SK-N-SH (cell line): ENCODE data around the gene SDC3. TPM values are rescaled to one million over a fixed set of nuclear protein-coding genes. Genes with fewer than 3 reads are reported as not detected.

Experiments used
- CTCF ChIA-PET: fragments of 300-600, 350-600 bp; formaldehyde crosslinking; extraction: SDS; loops from one replicate; lab custom pipeline; 2021; lab: Yijun Ruan, JAX
- POLR2A ChIA-PET: fragments of 350-600 bp; sonication (Branson Sonifier 250); formaldehyde crosslinking; extraction: SDS; loops from one replicate; lab custom pipeline; 2020; ENCODE audit warnings: antibody characterized with exemption, inconsistent platforms; lab: Yijun Ruan, JAX
- DNase-seq: peaks from one replicate; pipeline ENCODE4 v3.0.0; 2012
- H2AFZ ChIP-seq: fragments of 200-600 bp; sonication (generic); 2 replicates; pipeline ENCODE4 v1.8.1; 2016; ENCODE audit warnings: antibody characterized with exemption, mild to moderate bottlenecking, low read depth
- H3F3A ChIP-seq: fragments of 200-600 bp; sonication (generic); replicated peaks from 2 replicates; pipeline ENCODE3; 2016; ENCODE audit warnings: antibody characterized with exemption, mild to moderate bottlenecking; ENCODE audit not compliant: insufficient read depth
- H3K27ac ChIP-seq, 2 experiments: fragments of 200-500 bp in 1 of 2; fragments of 200-600 bp in 1 of 2; sonication (Bioruptor generic) in 1 of 2; sonication (generic), shearing (Covaris generic) in 1 of 2; 2 replicates each; pipeline versions ENCODE4 v1.5.1 to v1.6.1; 2014 to 2016; ENCODE audit warnings: low read depth in 2 of 2, inconsistent platforms in 1 of 2, low read length in 1 of 2, mild to moderate bottlenecking in 1 of 2, mixed read lengths in 1 of 2
- H3K27me3 ChIP-seq: fragments of 200-600 bp; sonication (generic), shearing (Covaris generic); 2 replicates; pipeline ENCODE4 v1.6.1; 2016; ENCODE audit warnings: mixed run types; ENCODE audit not compliant: insufficient read depth
- H3K36me3 ChIP-seq, 2 experiments: fragments of 200-500 bp in 1 of 2; fragments of 200-600 bp in 1 of 2; sonication (Bioruptor generic) in 1 of 2; sonication (generic) in 1 of 2; replicated peaks in 1 of 2; 2 replicates each; pipeline versions ENCODE3 to v1.5.1; 2014 to 2016; ENCODE audit warnings: low read length in 1 of 2, mild to moderate bottlenecking in 1 of 2; ENCODE audit not compliant: insufficient read depth in 2 of 2, control insufficient read depth in 1 of 2
- H3K4me1 ChIP-seq, 2 experiments: fragments of 200-500 bp in 1 of 2; fragments of 200-600 bp in 1 of 2; sonication (Bioruptor generic) in 1 of 2; sonication (generic), shearing (Covaris generic) in 1 of 2; 2 replicates each; pipeline versions ENCODE4 v1.5.1 to v1.6.1; 2014 to 2016; ENCODE audit warnings: low read depth in 1 of 2, low read length in 1 of 2, mixed run types in 1 of 2; ENCODE audit not compliant: insufficient read depth in 2 of 2, control insufficient read depth in 1 of 2
- H3K4me2 ChIP-seq: fragments of 200-600 bp; sonication (generic), shearing (Covaris generic); 2 replicates; pipeline ENCODE4 v1.6.1; 2017; ENCODE audit warnings: mixed run types
- H3K4me3 ChIP-seq, 2 experiments: fragments of 200-500 bp in 1 of 2; fragments of 200-600 bp in 1 of 2; sonication (Bioruptor generic) in 1 of 2; sonication (generic), shearing (Covaris generic) in 1 of 2; 2 replicates each; pipeline versions ENCODE4 v1.5.1 to v1.8.1; 2014 to 2016; ENCODE audit warnings: low read depth in 2 of 2, inconsistent platforms in 1 of 2, low read length in 1 of 2, mild to moderate bottlenecking in 1 of 2, mixed read lengths in 1 of 2, moderate library complexity in 1 of 2
- H3K79me2 ChIP-seq: fragments of 200-600 bp; sonication (generic); 2 replicates; pipeline ENCODE4 v1.8.1; 2017; ENCODE audit warnings: mild to moderate bottlenecking; ENCODE audit not compliant: insufficient read depth
- H3K9ac ChIP-seq: fragments of 200-600 bp; sonication (generic); 2 replicates; pipeline ENCODE4 v1.6.1; 2017; ENCODE audit warnings: mixed run types
- H3K9me2 ChIP-seq: fragments of 200-600 bp; sonication (generic); 2 replicates; pipeline ENCODE4 v1.6.1; 2017; ENCODE audit warnings: mixed run types
- H3K9me3 ChIP-seq: fragments of 200-600 bp; sonication (generic); 2 replicates; pipeline ENCODE4 v1.6.1; 2017; ENCODE audit warnings: mixed run types, mild to moderate bottlenecking, moderate library complexity
- H4K20me1 ChIP-seq: fragments of 200-600 bp; sonication (generic); 2 replicates; pipeline ENCODE4 v1.6.1; 2017; ENCODE audit warnings: mild to moderate bottlenecking, mixed run types; ENCODE audit not compliant: insufficient read depth
- CHD2 ChIP-seq: fragments of 150-350 bp; IDR thresholded peaks from 2 replicates; pipeline ENCODE4 v1.6.1; 2018; ENCODE audit warnings: low read length; ENCODE audit not compliant: partially characterized antibody
- FOSL2 ChIP-seq: IDR thresholded peaks from 2 replicates; pipeline ENCODE4 v1.4.0; 2012; ENCODE audit warnings: low read depth, mild to moderate bottlenecking, moderate library complexity, borderline replicate concordance
- FOXM1 ChIP-seq: IDR thresholded peaks from 2 replicates; pipeline ENCODE4 v1.4.0; 2012; ENCODE audit warnings: low read depth, mild to moderate bottlenecking
- JUND ChIP-seq: IDR thresholded peaks from 2 replicates; pipeline ENCODE4 v1.4.0; 2012
- MAX ChIP-seq: IDR thresholded peaks from 2 replicates; pipeline ENCODE4 v1.4.0; 2012; ENCODE audit warnings: low read depth
- MEF2A ChIP-seq: IDR thresholded peaks from 2 replicates; pipeline ENCODE4 v1.4.0; 2012; ENCODE audit warnings: low read depth, borderline replicate concordance
- MXI1 ChIP-seq: IDR thresholded peaks from 2 replicates; pipeline ENCODE4 v1.6.1; 2012; ENCODE audit warnings: mild to moderate bottlenecking, low read depth, low read length, improper control_type of control experiment
- NFIC ChIP-seq: IDR thresholded peaks from 2 replicates; pipeline ENCODE4 v1.4.0; 2012; ENCODE audit warnings: borderline replicate concordance
- RAD21 ChIP-seq: IDR thresholded peaks from 2 replicates; pipeline ENCODE4 v1.6.1; 2012; ENCODE audit warnings: mild to moderate bottlenecking, low read length
- RCOR1 ChIP-seq: fragments of 150-350 bp; IDR thresholded peaks from 2 replicates; pipeline ENCODE4 v1.6.1; 2017; ENCODE audit warnings: antibody characterized with exemption, low read length
- RFX5 ChIP-seq: IDR thresholded peaks from 2 replicates; pipeline ENCODE4 v1.6.1; 2012; ENCODE audit warnings: mild to moderate bottlenecking, improper control_type of control experiment, low read length
- SMC3 ChIP-seq: IDR thresholded peaks from 2 replicates; pipeline ENCODE4 v1.6.1; 2012; ENCODE audit warnings: low read depth, low read length, improper control_type of control experiment
- TAF1 ChIP-seq: IDR thresholded peaks from 2 replicates; pipeline ENCODE4 v1.6.1; 2012; ENCODE audit warnings: low read depth, mild to moderate bottlenecking, low read length, moderate library complexity, borderline replicate concordance
- TCF12 ChIP-seq: IDR thresholded peaks from 2 replicates; pipeline ENCODE4 v1.4.0; 2012
- TEAD4 ChIP-seq: IDR thresholded peaks from 2 replicates; pipeline ENCODE4 v1.4.0; 2012; ENCODE audit warnings: mild to moderate bottlenecking, borderline replicate concordance; ENCODE audit not compliant: insufficient read depth
- USF1 ChIP-seq: IDR thresholded peaks from 2 replicates; pipeline ENCODE4 v1.4.0; 2012; ENCODE audit warnings: low read depth, borderline replicate concordance
- YY1 ChIP-seq: IDR thresholded peaks from 2 replicates; pipeline ENCODE4 v1.4.0; 2012; ENCODE audit warnings: low read depth, mild to moderate bottlenecking
- WGBS: methylation state at CpG from one replicate; pipeline ENCODE4 v1.1.6; 2017; ENCODE audit warnings: low lambda C conversion rate; 5-methylcytosine and 5-hydroxymethylcytosine counted together
- polyA plus RNA-seq, 3 experiments: library from polyadenylated mRNA; depleted of rRNA; stranded (reverse); fragments of >200 nt; gene quantifications; 2 replicates each; pipeline ENCODE4 v1.2.3, GENCODE V29; 2012
- TF ChIP-seq, protein P1 (sequence below): fragments of 150-350 bp; IDR thresholded peaks from 2 replicates; pipeline ENCODE4 v1.6.1; 2017; ENCODE audit warnings: antibody characterized with exemption, low read length, low read depth, borderline replicate concordance
- TF ChIP-seq, protein P2 (sequence below): fragments of 150-350 bp; IDR thresholded peaks from 2 replicates; pipeline ENCODE4 v1.6.1; 2016; ENCODE audit warnings: mild to moderate bottlenecking, low read depth, low read length

The SDC3 gene
- polyA plus RNA-seq, 1 of the 3 experiments (the other 2 are of a cell fraction) = 18.8 TPM

GRCh38 chr1:30908316-30908695 is 252 bp downstream of the SDC3 start (continued):
- no peak for TF ChIP-seq TAF1
- TF ChIP-seq, all 33 proteins: peak for 0

DNA sequence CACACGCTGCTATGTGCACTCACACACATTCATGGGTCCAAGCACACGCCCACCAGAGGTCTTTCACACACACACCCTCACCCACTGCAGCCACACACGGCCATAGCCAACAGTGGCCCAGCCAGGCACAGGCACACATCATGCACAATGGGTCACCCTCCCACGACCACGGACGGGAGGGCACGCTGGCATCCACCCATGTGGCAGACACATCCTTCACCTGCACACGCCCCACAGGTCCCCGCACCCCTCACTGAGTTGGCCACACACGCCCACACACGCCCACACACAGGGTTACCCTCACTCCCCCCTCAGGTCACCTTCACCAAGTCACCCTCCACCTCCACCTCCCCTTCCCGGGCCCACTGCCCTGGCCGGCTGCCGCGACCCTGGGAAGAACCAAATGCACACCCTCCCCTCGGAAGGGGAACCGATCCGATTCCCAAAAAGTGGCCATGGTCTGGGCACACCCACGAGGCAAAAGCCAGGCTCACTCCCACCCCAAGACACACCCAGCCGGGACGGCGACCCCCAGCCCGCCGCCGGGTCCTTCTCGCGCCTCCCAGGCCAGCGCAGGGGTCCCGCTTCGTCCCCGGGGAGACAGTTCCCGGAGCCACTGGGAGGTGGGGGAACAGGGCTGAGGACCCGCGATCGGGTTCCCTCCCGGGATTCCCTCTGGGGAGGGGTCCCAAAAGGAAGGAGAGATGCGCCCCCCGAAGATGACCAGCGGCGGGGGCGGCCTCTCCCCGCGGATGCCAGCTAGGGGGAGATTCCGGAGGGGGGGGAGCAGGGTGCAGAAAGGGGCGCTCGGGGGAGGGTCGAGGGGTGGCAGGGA is 860 bp downstream of the SDC3 start:
- peaks cover 48% of the 10 kb centered on the region for H4K20me1 ChIP-seq
- no peaks in the 10 kb centered on the region for H3K27me3 ChIP-seq
- peaks cover 49% of the 10 kb centered on the region for H3K79me2 ChIP-seq
- WGBS = 62% methylated on average over 16 of the region's 47 CpGs
- H3K4me1 ChIP-seq = peaks cover 4 to 25% of the 10 kb centered on the region in 2 experiments; a peak in 2 of 4 replicates
- H3K9ac ChIP-seq = peak overlapping the region; percentile 73
- ChIA-PET POLR2A (no interaction called here), CTCF (interaction anchor here (1.2 to 47.0 kb wide), 5 partner anchors 12 to 189 kb away, joined by 3 to 1422 read pairs (median 5); no protein-coding TSS in a partner anchor)
- TF ChIP-seq RCOR1 = no peak
- TF ChIP-seq TEAD4 = no peak
- no peaks in the 10 kb centered on the region for H3K9me2 ChIP-seq
- no peak overlapping the region for H2AFZ ChIP-seq
- H3K36me3 ChIP-seq = no peaks in the 10 kb centered on the region
- peak overlapping the region; percentile 91 for H3K4me2 ChIP-seq
- peak; percentile 68 for DNase-seq
- H3K4me3 ChIP-seq = peak overlapping the region; percentile 61 to 75
- no peaks in the 10 kb centered on the region for H3K9me3 ChIP-seq
- no peak overlapping the region for H3K27ac ChIP-seq
- no peaks in the 10 kb centered on the region for H3F3A ChIP-seq

DNA sequence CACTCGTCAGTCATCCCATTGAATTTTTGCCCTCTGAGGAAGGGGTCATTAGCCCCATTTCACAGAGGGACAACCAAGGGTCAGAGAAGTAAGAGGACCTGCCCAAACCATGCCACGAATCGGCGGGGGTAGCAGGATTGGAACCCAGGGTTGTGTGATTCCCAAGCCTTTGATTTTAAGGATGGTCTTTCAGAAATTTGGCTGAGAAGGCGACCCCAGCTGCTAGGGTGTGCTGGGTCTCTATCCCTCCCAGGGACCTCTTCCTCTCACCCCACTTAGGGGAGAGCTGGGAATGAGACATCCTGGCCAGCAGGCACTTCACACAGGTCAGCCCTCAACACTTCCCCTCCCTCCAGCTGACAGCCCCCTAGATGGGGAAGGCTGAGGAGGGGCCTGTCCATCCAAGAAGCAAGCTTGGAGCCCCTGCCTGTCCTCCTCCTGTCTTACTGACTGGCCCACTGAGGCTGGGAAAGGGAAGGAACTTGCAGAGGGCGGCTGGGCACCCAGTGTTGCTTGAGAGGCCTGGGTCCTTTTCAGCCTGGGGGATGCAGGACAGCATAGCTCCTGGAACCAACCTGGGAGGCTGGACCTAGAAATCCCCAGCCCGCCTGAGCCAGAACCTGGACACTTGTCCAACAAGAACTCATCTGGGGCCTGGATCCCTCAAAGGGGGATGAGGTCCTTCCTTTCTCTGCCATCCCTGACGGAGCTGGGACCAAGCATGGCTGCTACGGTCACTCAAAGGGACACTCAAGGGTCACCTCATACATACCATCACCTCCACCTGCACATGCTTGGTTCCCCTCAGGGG is 1.7 kb downstream of the SDC3 start:
- WGBS = 99% methylated on average over 6 of the region's 9 CpGs
- peak overlapping the region; percentile 61 to 75; a peak in 3 of 4 replicates for H3K4me3 ChIP-seq
- no peaks in the 10 kb centered on the region for H3K27me3 ChIP-seq
- CTCF ChIA-PET = interaction anchor here (0.8 to 47.0 kb wide), 9 partner anchors 13 to 188 kb away, joined by 3 to 1422 read pairs (median 5); partner anchors contain the start of gene MATN1
- H3K79me2 ChIP-seq = peaks cover 51% of the 10 kb centered on the region
- no peak for DNase-seq
- H3K36me3 ChIP-seq = no peaks in the 10 kb centered on the region
- H2AFZ ChIP-seq = no peak overlapping the region
- peaks cover 4 to 30% of the 10 kb centered on the region in 2 experiments; a peak in 2 of 4 replicates for H3K4me1 ChIP-seq
- POLR2A ChIA-PET = interaction anchor here (1.0 kb wide), 1 partner anchor 106 kb away, joined by 3 read pairs; no protein-coding TSS in a partner anchor
- no peaks in the 10 kb centered on the region for H3F3A ChIP-seq
- H3K9me3 ChIP-seq = no peaks in the 10 kb centered on the region
- TF ChIP-seq RCOR1 (no peak), SMC3 (no peak), TCF12 (no peak), MEF2A (no peak), FOXM1 (no peak), RFX5 (no peak), TEAD4 (no peak), USF1 (no peak), JUND (no peak), FOSL2 (no peak), RAD21 (no peak), NFIC (no peak), YY1 (no peak), MAX (no peak), CHD2 (no peak), MXI1 (no peak)
- TF ChIP-seq, protein P1, sequence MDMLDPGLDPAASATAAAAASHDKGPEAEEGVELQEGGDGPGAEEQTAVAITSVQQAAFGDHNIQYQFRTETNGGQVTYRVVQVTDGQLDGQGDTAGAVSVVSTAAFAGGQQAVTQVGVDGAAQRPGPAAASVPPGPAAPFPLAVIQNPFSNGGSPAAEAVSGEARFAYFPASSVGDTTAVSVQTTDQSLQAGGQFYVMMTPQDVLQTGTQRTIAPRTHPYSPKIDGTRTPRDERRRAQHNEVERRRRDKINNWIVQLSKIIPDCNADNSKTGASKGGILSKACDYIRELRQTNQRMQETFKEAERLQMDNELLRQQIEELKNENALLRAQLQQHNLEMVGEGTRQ = no peak
- TF ChIP-seq, protein P2, sequence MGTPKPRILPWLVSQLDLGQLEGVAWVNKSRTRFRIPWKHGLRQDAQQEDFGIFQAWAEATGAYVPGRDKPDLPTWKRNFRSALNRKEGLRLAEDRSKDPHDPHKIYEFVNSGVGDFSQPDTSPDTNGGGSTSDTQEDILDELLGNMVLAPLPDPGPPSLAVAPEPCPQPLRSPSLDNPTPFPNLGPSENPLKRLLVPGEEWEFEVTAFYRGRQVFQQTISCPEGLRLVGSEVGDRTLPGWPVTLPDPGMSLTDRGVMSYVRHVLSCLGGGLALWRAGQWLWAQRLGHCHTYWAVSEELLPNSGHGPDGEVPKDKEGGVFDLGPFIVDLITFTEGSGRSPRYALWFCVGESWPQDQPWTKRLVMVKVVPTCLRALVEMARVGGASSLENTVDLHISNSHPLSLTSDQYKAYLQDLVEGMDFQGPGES = no peak
- H3K9me2 ChIP-seq = no peaks in the 10 kb centered on the region
- H3K4me2 ChIP-seq = peak overlapping the region; percentile 91
- no peak overlapping the region for H3K9ac ChIP-seq
- H3K27ac ChIP-seq = no peak overlapping the region
- H4K20me1 ChIP-seq = peaks cover 56% of the 10 kb centered on the region
